ENCODE results near the gene SLC9A3.

Gene SLC9A3

DNA sequence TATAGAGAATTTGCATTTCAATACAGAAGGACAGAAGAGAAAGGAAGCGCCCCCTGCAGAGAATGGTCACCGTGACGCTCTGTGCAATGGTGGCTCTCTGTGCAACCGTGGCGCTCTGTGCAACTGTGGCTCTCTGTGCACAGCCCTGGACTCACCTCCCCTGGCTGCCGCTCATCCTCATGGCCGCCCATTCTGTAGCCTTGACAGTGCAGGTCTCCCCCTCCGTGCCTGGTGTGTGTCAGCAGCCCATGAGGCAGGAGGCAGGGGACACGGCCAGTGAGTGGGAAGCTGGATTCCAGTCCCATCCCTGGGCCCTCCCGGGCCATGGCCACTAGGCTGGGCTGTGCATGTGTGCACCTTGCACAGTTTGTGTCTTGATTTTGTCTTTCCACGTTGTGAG is 69.3 kb downstream of the SLC9A3 start:
- Histone ChIP-seq H3K4me3 (ENCODE audit: low read depth, low read length) (no peak overlapping the region), H2AFZ (ENCODE audit: low read length, unreplicated experiment) (no peak overlapping the region), H3K27me3 (ENCODE audit: insufficient read depth, low read length) (no peaks in the 10 kb centered on the region), H3K27ac (ENCODE audit: low read depth, low read length) (no peak overlapping the region), H3K79me2 (ENCODE audit: control insufficient read depth, insufficient read depth, low read length, unreplicated experiment) (peaks cover 19% of the 10 kb centered on the region), H3K4me1 (ENCODE audit: control insufficient read depth, insufficient read depth, low read length, unreplicated experiment) (peaks cover 18% of the 10 kb centered on the region), H3K36me3 (ENCODE audit: insufficient read depth, low read length) (peaks cover 52% of the 10 kb centered on the region)

DNA sequence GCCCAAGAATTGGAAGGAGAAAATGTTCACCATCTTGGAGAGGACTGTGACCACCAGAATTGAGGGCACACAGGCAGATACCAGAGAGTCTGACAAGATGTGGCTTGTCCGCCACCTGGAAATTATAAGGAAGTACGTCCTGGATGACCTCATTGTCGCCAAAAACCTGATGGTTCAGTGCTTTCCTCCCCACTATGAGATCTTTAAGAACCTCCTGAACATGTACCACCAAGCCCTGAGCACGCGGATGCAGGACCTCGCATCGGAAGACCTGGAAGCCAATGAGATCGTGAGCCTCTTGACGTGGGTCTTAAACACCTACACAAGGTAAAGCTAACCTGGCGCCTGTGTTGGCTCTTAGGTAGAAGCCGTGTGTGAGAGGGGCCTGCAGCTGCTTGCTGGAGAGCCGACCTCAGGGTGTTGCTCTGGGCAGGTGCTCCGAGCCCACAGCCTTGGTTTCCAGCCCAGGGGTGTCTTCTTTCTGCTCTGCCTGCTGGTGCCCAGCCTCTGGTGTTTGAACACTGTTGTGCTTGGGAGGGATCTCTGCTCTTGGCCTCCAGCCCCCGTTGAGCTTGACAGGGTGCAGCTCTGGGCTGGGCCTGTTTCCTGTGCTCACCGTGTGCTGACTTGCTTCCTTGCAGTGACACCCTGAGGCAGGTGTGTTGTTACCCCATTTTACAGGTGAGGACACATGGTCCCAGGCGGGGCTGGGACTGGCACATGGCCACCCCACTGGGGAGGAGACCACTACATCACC is 70.3 kb downstream of the SLC9A3 start:
- no peak overlapping the region for H2AFZ ChIP-seq (ENCODE audit: low read length, unreplicated experiment)
- H3K4me3 ChIP-seq (ENCODE audit: low read depth, low read length): no peak overlapping the region
- peaks cover 17% of the 10 kb centered on the region for H3K79me2 ChIP-seq (ENCODE audit: control insufficient read depth, insufficient read depth, low read length, unreplicated experiment)
- peaks cover 62% of the 10 kb centered on the region for H3K36me3 ChIP-seq (ENCODE audit: insufficient read depth, low read length)
- no peak overlapping the region for H3K27ac ChIP-seq (ENCODE audit: low read depth, low read length)
- H3K27me3 ChIP-seq (ENCODE audit: insufficient read depth, low read length): no peaks in the 10 kb centered on the region
- H3K4me1 ChIP-seq (ENCODE audit: control insufficient read depth, insufficient read depth, low read length, unreplicated experiment): peaks cover 12% of the 10 kb centered on the region

DNA sequence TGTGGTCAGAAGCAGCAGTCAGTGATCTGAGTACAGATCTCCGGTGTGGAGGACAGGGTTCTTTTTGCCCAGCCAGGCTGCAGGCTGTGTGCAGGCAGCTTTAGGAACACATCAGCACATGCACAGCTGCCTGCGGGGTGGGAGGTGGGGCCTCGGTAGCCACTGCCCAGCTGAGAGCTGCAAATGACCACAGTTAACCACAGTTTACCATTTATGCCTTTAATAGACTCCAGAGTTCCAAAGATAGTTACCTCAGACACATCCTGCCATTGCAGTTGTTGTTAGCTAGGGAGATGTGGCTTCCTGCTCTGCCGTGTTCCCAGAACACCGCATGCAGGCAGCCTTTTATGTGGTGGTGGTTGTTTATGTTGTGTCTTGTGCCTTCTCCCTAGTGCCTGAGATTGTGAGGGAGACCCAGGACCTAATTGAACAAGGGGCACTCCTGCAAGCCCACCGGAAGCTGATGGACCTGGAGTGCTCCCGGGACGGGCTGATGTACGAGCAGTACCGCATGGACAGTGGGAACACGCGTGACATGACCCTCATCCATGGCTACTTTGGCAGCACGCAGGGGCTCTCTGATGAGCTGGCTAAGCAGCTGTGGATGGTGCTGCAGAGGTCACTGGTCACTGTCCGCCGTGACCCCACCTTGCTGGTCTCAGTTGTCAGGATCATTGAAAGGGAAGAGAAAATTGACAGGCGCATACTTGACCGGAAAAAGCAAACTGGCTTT is 71.1 kb downstream of the SLC9A3 start:
- H3K27ac ChIP-seq (ENCODE audit: low read depth, low read length): no peak overlapping the region
- peaks cover 4% of the 10 kb centered on the region for H3K4me1 ChIP-seq (ENCODE audit: control insufficient read depth, insufficient read depth, low read length, unreplicated experiment)
- H3K4me3 ChIP-seq (ENCODE audit: low read depth, low read length): no peak overlapping the region
- H2AFZ ChIP-seq (ENCODE audit: low read length, unreplicated experiment): no peak overlapping the region
- H3K27me3 ChIP-seq (ENCODE audit: insufficient read depth, low read length): no peaks in the 10 kb centered on the region
- peaks cover 60% of the 10 kb centered on the region for H3K36me3 ChIP-seq (ENCODE audit: insufficient read depth, low read length)
- peaks cover 15% of the 10 kb centered on the region for H3K79me2 ChIP-seq (ENCODE audit: control insufficient read depth, insufficient read depth, low read length, unreplicated experiment)

DNA sequence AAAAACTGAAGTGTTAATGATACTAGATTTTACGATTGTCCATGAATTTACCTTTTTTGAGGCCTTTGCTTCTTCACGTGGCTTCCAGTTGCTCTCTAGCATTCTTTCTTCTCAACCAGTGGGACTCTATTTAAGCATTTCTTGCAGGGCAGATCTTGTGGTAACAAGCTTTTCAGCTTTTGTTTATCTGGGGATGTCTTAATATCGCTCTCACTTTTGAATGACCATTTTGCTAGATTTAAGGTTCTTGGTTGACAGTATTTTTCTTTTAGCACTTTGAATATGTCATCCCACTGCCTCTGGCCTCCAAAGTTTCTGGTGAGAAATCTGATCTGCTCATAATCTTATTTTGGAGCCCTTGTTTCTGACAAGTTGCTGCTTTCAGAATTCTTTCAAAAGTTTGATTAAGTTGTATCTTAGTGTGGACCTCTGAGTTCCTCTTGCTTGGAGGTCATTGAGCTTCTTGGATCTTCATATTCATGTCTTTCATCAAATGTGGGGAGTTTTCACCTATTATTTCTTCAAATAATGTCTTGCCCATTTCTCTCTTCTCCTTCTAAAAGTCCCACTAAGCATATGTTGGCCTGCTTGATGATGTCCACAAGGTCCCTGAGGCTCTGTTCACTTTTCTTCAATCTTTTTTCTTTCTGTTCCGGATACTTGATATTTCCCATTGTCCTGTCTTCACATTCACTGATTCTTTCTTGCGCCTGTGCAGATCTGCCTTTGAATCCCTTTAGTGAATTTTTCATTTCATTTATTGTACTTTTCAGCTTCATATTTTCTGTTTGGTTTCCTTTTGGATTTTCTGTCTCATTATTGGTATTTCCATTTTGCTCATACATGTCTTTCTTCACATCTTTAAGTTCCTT is 72.4 kb downstream of the SLC9A3 start:
- Histone ChIP-seq H3K36me3 (ENCODE audit: insufficient read depth, low read length) (peaks cover 50% of the 10 kb centered on the region), H3K79me2 (ENCODE audit: control insufficient read depth, insufficient read depth, low read length, unreplicated experiment) (peaks cover 10% of the 10 kb centered on the region), H2AFZ (ENCODE audit: low read length, unreplicated experiment) (no peak overlapping the region)

DNA sequence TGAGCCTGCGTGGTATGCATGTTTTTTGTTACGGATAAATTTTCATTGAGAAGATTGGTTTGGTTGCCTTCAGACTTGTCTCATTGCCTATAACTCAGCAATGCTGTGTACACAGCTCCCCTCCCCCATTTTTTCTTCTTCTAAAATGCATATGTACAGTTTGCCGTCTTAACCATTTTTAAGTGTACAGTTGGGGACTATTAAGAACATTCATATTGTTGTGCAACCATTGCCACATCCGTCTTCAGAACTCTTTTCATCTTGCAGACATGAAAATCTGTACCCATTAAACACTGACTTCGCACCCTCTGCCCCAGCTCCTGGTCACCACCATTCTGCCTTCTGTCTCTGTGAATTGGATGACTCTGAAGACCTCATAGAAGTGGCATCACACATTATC is 75.1 kb downstream of the SLC9A3 start:
- Histone ChIP-seq H3K4me1 (ENCODE audit: control insufficient read depth, insufficient read depth, low read length, unreplicated experiment) (peaks cover 3% of the 10 kb centered on the region), H3K4me3 (ENCODE audit: low read depth, low read length) (no peak overlapping the region), H2AFZ (ENCODE audit: low read length, unreplicated experiment) (no peak overlapping the region), H3K27ac (ENCODE audit: low read depth, low read length) (no peak overlapping the region), H3K27me3 (ENCODE audit: insufficient read depth, low read length) (no peaks in the 10 kb centered on the region), H3K79me2 (ENCODE audit: control insufficient read depth, insufficient read depth, low read length, unreplicated experiment) (peaks cover 13% of the 10 kb centered on the region), H3K36me3 (ENCODE audit: insufficient read depth, low read length) (peaks cover 50% of the 10 kb centered on the region)

More for the DNA sequence above, 72.4 kb downstream of the SLC9A3 start:
- Histone ChIP-seq H3K4me1 (ENCODE audit: control insufficient read depth, insufficient read depth, low read length, unreplicated experiment) (no peaks in the 10 kb centered on the region), H3K27me3 (ENCODE audit: insufficient read depth, low read length) (no peaks in the 10 kb centered on the region), H3K27ac (ENCODE audit: low read depth, low read length) (no peak overlapping the region), H3K4me3 (ENCODE audit: low read depth, low read length) (no peak overlapping the region)

- peaks cover 46% of the 10 kb centered on the region for H3K36me3 ChIP-seq (ENCODE audit: insufficient read depth, low read length)
These were observed 75.5 kb downstream of the SLC9A3 start for GRCh38 chr5:448766-449090.

GRCh38 chr5:448061-448765 is 76.0 kb downstream of the SLC9A3 start:
- Histone ChIP-seq H3K4me1 (ENCODE audit: control insufficient read depth, insufficient read depth, low read length, unreplicated experiment) (peaks cover 7% of the 10 kb centered on the region), H3K27ac (ENCODE audit: low read depth, low read length) (no peak overlapping the region), H2AFZ (ENCODE audit: low read length, unreplicated experiment) (no peak overlapping the region), H3K4me3 (ENCODE audit: low read depth, low read length) (no peak overlapping the region), H3K36me3 (ENCODE audit: insufficient read depth, low read length) (peaks cover 40% of the 10 kb centered on the region), H3K27me3 (ENCODE audit: insufficient read depth, low read length) (no peaks in the 10 kb centered on the region), H3K79me2 (ENCODE audit: control insufficient read depth, insufficient read depth, low read length, unreplicated experiment) (peaks cover 22% of the 10 kb centered on the region)

More at GRCh38 chr5:448766-449090, 75.5 kb downstream of the SLC9A3 start:
- no peak overlapping the region for H2AFZ ChIP-seq (ENCODE audit: low read length, unreplicated experiment)
- H3K27ac ChIP-seq (ENCODE audit: low read depth, low read length): no peak overlapping the region
- peaks cover 17% of the 10 kb centered on the region for H3K79me2 ChIP-seq (ENCODE audit: control insufficient read depth, insufficient read depth, low read length, unreplicated experiment)
- peaks cover 7% of the 10 kb centered on the region for H3K4me1 ChIP-seq (ENCODE audit: control insufficient read depth, insufficient read depth, low read length, unreplicated experiment)
- no peak overlapping the region for H3K4me3 ChIP-seq (ENCODE audit: low read depth, low read length)
- H3K27me3 ChIP-seq (ENCODE audit: insufficient read depth, low read length): no peaks in the 10 kb centered on the region

DNA sequence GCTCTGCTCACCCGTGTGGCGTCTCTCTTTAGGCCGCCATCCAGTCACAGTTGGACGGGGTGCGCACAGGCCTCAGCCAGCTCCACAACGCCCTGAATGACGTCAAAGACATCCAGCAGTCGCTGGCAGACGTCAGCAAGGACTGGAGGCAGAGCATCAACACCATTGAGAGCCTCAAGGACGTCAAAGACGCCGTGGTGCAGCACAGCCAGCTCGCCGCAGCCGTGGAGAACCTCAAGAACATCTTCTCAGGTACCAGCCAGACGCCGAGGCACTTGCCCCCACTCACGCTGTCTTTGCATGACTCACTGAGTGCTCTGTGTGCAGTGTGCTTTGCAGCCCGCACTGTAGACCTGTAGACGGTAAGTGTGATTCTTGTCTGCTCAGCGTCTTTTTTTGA is 76.7 kb downstream of the SLC9A3 start:
- Histone ChIP-seq H3K4me1 (ENCODE audit: control insufficient read depth, insufficient read depth, low read length, unreplicated experiment) (peaks cover 7% of the 10 kb centered on the region), H3K27me3 (ENCODE audit: insufficient read depth, low read length) (no peaks in the 10 kb centered on the region), H3K4me3 (ENCODE audit: low read depth, low read length) (no peak overlapping the region), H3K36me3 (ENCODE audit: insufficient read depth, low read length) (peaks cover 34% of the 10 kb centered on the region), H3K79me2 (ENCODE audit: control insufficient read depth, insufficient read depth, low read length, unreplicated experiment) (peaks cover 25% of the 10 kb centered on the region), H3K27ac (ENCODE audit: low read depth, low read length) (no peak overlapping the region), H2AFZ (ENCODE audit: low read length, unreplicated experiment) (no peak overlapping the region)

DNA sequence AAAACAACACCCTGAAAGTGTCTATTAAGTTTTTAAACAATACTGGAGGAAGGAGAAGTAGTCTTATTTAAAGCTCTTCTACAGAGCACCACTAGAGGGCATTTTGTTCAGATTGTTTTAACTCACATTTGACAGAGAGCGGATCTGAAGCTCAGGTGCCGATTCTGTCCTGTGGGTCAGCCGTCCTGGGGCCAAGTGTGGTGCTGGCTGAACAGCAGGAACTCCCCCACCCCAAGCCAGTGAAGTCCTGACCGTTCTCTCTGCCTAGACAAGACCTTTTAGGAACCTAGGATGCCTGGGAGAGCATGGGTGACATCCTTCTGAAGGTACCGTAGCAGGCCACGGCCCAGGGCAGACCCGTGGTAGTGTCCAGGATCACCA is 77.4 kb downstream of the SLC9A3 start:
- Histone ChIP-seq H3K36me3 (ENCODE audit: insufficient read depth, low read length) (peaks cover 28% of the 10 kb centered on the region), H3K79me2 (ENCODE audit: control insufficient read depth, insufficient read depth, low read length, unreplicated experiment) (peaks cover 32% of the 10 kb centered on the region)

More for the DNA sequence above, 77.4 kb downstream of the SLC9A3 start:
- Histone ChIP-seq H2AFZ (ENCODE audit: low read length, unreplicated experiment) (no peak overlapping the region), H3K27ac (ENCODE audit: low read depth, low read length) (no peak overlapping the region), H3K4me3 (ENCODE audit: low read depth, low read length) (no peak overlapping the region), H3K4me1 (ENCODE audit: control insufficient read depth, insufficient read depth, low read length, unreplicated experiment) (peaks cover 10% of the 10 kb centered on the region), H3K27me3 (ENCODE audit: insufficient read depth, low read length) (no peaks in the 10 kb centered on the region)
